B cell (primary cell): ENCODE results near the gene TOX2. TPM values are rescaled to one million over a fixed set of nuclear protein-coding genes. Genes with fewer than 3 reads are reported as not detected.

ENCODE experiments used
- ATAC-seq: fragments of 200-7000 bp; cut with Tn5 transposase; one replicate; pipeline ENCODE4 v1.10.0; 2021; ENCODE audit warnings: low read depth, mild to moderate bottlenecking, moderate number of reproducible peaks, moderate library complexity
- CTCF ChIA-PET: fragments of 350-600 bp; sonication (Branson Sonifier 250); formaldehyde crosslinking; loops from one replicate; lab custom pipeline; 2021; ENCODE audit warnings: antibody characterized with exemption, inconsistent platforms; lab: Charles Lee
- POLR2A ChIA-PET: fragments of 350-600 bp; sonication (Branson Sonifier 250); formaldehyde crosslinking; loops from one replicate; lab custom pipeline; 2021; ENCODE audit warnings: antibody characterized with exemption; lab: Charles Lee
- DNase-seq: peaks from one replicate; pipeline ENCODE4 v3.0.0; 2013
- H2AFZ ChIP-seq: 2 replicates; pipeline ENCODE4 v1.6.1; 2012; ENCODE audit warnings: mild to moderate bottlenecking, low read depth, low read length; ENCODE audit not compliant: insufficient read depth, poor library complexity, severe bottlenecking
- H3K27ac ChIP-seq, 2 donors: 1 replicate in 1 of 2; 2 replicates in 1 of 2; pipeline ENCODE4 v1.5.1; 2012 to 2013; ENCODE audit warnings: low read length in 2 of 2, mild to moderate bottlenecking in 2 of 2, moderate library complexity in 1 of 2
- H3K27me3 ChIP-seq, 4 experiments: fragments of 200-600 bp in 1 of 4; sonication (generic) in 1 of 4; replicated peaks in 1 of 4; 1 replicate in 2 of 4; 2 replicates in 2 of 4; pipeline versions ENCODE4 v1.6.1 to v1.7.0; 2013 to 2016; ENCODE audit warnings: low read length in 3 of 4, mild to moderate bottlenecking in 2 of 4, mixed read lengths in 1 of 4, moderate library complexity in 1 of 4; ENCODE audit not compliant: insufficient read depth in 4 of 4, control insufficient read depth in 3 of 4; ENCODE audit errors: control extremely low read depth in 1 of 4
- H3K36me3 ChIP-seq, 2 experiments: replicated peaks in 1 of 2; 1 replicate in 1 of 2; 2 replicates in 1 of 2; pipeline versions ENCODE4 v1.6.1 to v1.7.1; 2013; ENCODE audit warnings: low read length in 1 of 2; ENCODE audit not compliant: insufficient read depth in 2 of 2, control insufficient read depth in 1 of 2; ENCODE audit errors: control extremely low read depth in 1 of 2, extremely low read depth in 1 of 2
- H3K4me1 ChIP-seq, 2 donors: fragments of 200-600 bp in 1 of 2; sonication (generic) in 1 of 2; 1 replicate in 1 of 2; 2 replicates in 1 of 2; pipeline versions ENCODE4 v1.5.1 to v1.6.1; 2013 to 2017; ENCODE audit warnings: low read length in 2 of 2; ENCODE audit not compliant: control insufficient read depth in 2 of 2, insufficient read depth in 2 of 2
- H3K4me2 ChIP-seq: replicated peaks from 2 replicates; pipeline ENCODE3; 2012; ENCODE audit warnings: mild to moderate bottlenecking, low read depth, low read length; ENCODE audit not compliant: poor library complexity, severe bottlenecking
- H3K4me3 ChIP-seq, 5 experiments: fragments of 200-600 bp in 1 of 5; sonication (generic) in 1 of 5; 1 replicate in 3 of 5; 2 replicates in 2 of 5; pipeline versions ENCODE4 v1.5.1 to v1.7.0; 2011 to 2016; ENCODE audit warnings: low read length in 4 of 5, mild to moderate bottlenecking in 4 of 5, low read depth in 2 of 5, control low read depth in 1 of 5, moderate library complexity in 1 of 5; ENCODE audit not compliant: insufficient read depth in 1 of 5; ENCODE audit errors: control extremely low read depth in 1 of 5, extremely low read depth in 1 of 5
- H3K79me2 ChIP-seq: fragments of 200-600 bp; sonication (generic); one replicate; pipeline ENCODE4 v1.6.0; 2016; ENCODE audit warnings: low read length; ENCODE audit not compliant: control insufficient read depth, insufficient read depth
- H3K9ac ChIP-seq: fragments of 200-600 bp; sonication (generic); 2 replicates; pipeline ENCODE4 v1.6.1; 2017; ENCODE audit warnings: mild to moderate bottlenecking, low read length, moderate library complexity
- H3K9me3 ChIP-seq, 3 donors: one replicate each; pipeline versions ENCODE4 v1.6.1 to v1.7.1; 2013; ENCODE audit warnings: low read length in 2 of 3; ENCODE audit not compliant: control insufficient read depth in 2 of 3, insufficient read depth in 1 of 3; ENCODE audit errors: control extremely low read depth in 1 of 3
- H4K20me1 ChIP-seq: 2 replicates; pipeline ENCODE4 v1.6.0; 2012; ENCODE audit warnings: mild to moderate bottlenecking, low read length; ENCODE audit not compliant: insufficient read depth, control insufficient read depth, poor library complexity, severe bottlenecking
- H3K27ac Mint-ChIP-seq: one replicate; pipeline ENCODE4 v1.8.0; 2021; ENCODE audit warnings: mixed read lengths
- H3K27me3 Mint-ChIP-seq: one replicate; pipeline ENCODE4 v1.8.0; 2021; ENCODE audit warnings: mixed read lengths
- H3K4me1 Mint-ChIP-seq: one replicate; pipeline ENCODE4 v1.8.0; 2021; ENCODE audit warnings: mixed read lengths
- H3K4me3 Mint-ChIP-seq: one replicate; pipeline ENCODE4 v1.8.0; 2021; ENCODE audit warnings: mixed read lengths
- H3K9me3 Mint-ChIP-seq: one replicate; pipeline ENCODE4 v1.8.0; 2022; ENCODE audit warnings: mixed read lengths; ENCODE audit not compliant: insufficient read depth
- CTCF ChIP-seq: fragments of 200-600 bp; IDR thresholded peaks from one replicate; pipeline ENCODE4 v1.8.0; 2022; ENCODE audit warnings: antibody characterized with exemption, mild to moderate bottlenecking
- EZH2 ChIP-seq: IDR thresholded peaks from 2 replicates; pipeline ENCODE4 v1.6.1; 2012; ENCODE audit warnings: borderline replicate concordance, low read depth, mild to moderate bottlenecking, moderate library complexity, low read length; ENCODE audit not compliant: insufficient read depth, poor library complexity, severe bottlenecking
- WGBS: methylation state at CpG from one replicate; pipeline ENCODE4 v1.1.5; 2013; ENCODE audit warnings: missing lambda C conversion rate; ENCODE audit not compliant: insufficient coverage; 5-methylcytosine and 5-hydroxymethylcytosine counted together
- intact Hi-C: fragments of 100-400 bp; cut with micrococcal nuclease; formaldehyde crosslinking; loops from one replicate; pipeline ENCODE4 v1.10.0; 2022
- polyA plus RNA-seq: library from polyadenylated mRNA; depleted of rRNA; stranded (reverse); fragments of >200 nt; gene quantifications from 2 replicates; pipeline ENCODE4 v1.2.3, GENCODE V29; 2012
- total RNA-seq, 2 donors: library from RNA; stranded (reverse); fragments of 120-200 nt in 1 of 2; gene quantifications; 1 replicate in 1 of 2; 2 replicates in 1 of 2; pipeline versions ENCODE4 v1.2.3 to v1.2.4, GENCODE V29; 2013 to 2022

The TOX2 gene
- total and polyA plus RNA-seq, 2 donors (not counting 1 experiment from before 2014, with no cell fraction given) = 1.2 to 4.1 TPM

- ChIA-PET POLR2A (no interaction called here), CTCF (no interaction called here)
- no peak overlapping the region for H3K4me2 ChIP-seq
- H3K4me1 ChIP-seq = peaks cover 0 to 7% of the 10 kb centered on the region in 2 donors
- DNase-seq (no peak), ATAC-seq (no peak)
- H3K27me3 ChIP-seq = peaks cover 0 to 12% (median 3%) of the 10 kb centered on the region in 4 experiments
- TF ChIP-seq CTCF (no peak), EZH2 (no peak)
- no peak overlapping the region for H3K27ac ChIP-seq
- no peak overlapping the region for H3K4me3 Mint-ChIP-seq
- no peaks in the 10 kb centered on the region for H3K27me3 Mint-ChIP-seq
- H2AFZ ChIP-seq = no peak overlapping the region
- no peak overlapping the region for H3K27ac Mint-ChIP-seq
- no peaks in the 10 kb centered on the region for H3K9me3 ChIP-seq
- H3K9ac ChIP-seq = no peak overlapping the region
- H3K9me3 Mint-ChIP-seq = no peaks in the 10 kb centered on the region
- no peak overlapping the region for H3K4me3 ChIP-seq
- no peaks in the 10 kb centered on the region for H3K36me3 ChIP-seq
- intact Hi-C loops = no loop called here
- no peaks in the 10 kb centered on the region for H3K79me2 ChIP-seq
- no peaks in the 10 kb centered on the region for H4K20me1 ChIP-seq
- H3K4me1 Mint-ChIP-seq = peaks cover 10% of the 10 kb centered on the region
- whole genome bisulfite sequencing = 95% methylated on average over 10 of the region's 12 CpGs
Observed at GRCh38 chr20:44020406-44021148, 105.9 kb downstream of the TOX2 start.

- Mint-ChIP-seq H3K4me1 (peaks cover 10% of the 10 kb centered on the region), H3K27me3 (no peaks in the 10 kb centered on the region)
Observed at GRCh38 chr20:44021186-44021585, 106.5 kb downstream of the TOX2 start.

More at GRCh38 chr20:44021186-44021585, 106.5 kb downstream of the TOX2 start:
- no peak overlapping the region for H3K9ac ChIP-seq
- no peak overlapping the region for H3K4me2 ChIP-seq
- ATAC-seq = no peak
- TF ChIP-seq EZH2 (no peak), CTCF (no peak)
- H3K27me3 ChIP-seq = peaks cover 0 to 11% (median 3%) of the 10 kb centered on the region in 4 experiments
- H3K36me3 ChIP-seq = no peaks in the 10 kb centered on the region
- ChIA-PET CTCF (no interaction called here), POLR2A (no interaction called here)
- H3K79me2 ChIP-seq = no peaks in the 10 kb centered on the region
- Mint-ChIP-seq H3K27ac (no peak overlapping the region), H3K4me3 (no peak overlapping the region), H3K9me3 (no peaks in the 10 kb centered on the region)
- no peak for DNase-seq
- H3K4me1 ChIP-seq = peaks cover 0 to 7% of the 10 kb centered on the region in 2 donors
- no peaks in the 10 kb centered on the region for H3K9me3 ChIP-seq
- intact Hi-C loops = no loop called here
- 92% methylated on average over 6 of the region's 6 CpGs for WGBS
- H3K27ac ChIP-seq = no peak overlapping the region
- no peaks in the 10 kb centered on the region for H4K20me1 ChIP-seq
- no peak overlapping the region for H2AFZ ChIP-seq
- H3K4me3 ChIP-seq = no peak overlapping the region
